B cell (primary cell): ENCODE measurements around the gene RIOK1. TPM values are rescaled to one million over a fixed set of nuclear protein-coding genes. Genes with fewer than 3 reads are reported as not detected.

Source experiments
- ATAC-seq: fragments of 200-7000 bp; cut with Tn5 transposase; one replicate; pipeline ENCODE4 v1.10.0; 2021; ENCODE audit warnings: low read depth, mild to moderate bottlenecking, moderate number of reproducible peaks, moderate library complexity
- CTCF ChIA-PET: fragments of 350-600 bp; sonication (Branson Sonifier 250); formaldehyde crosslinking; loops from one replicate; lab custom pipeline; 2021; ENCODE audit warnings: antibody characterized with exemption, inconsistent platforms; lab: Charles Lee
- POLR2A ChIA-PET: fragments of 350-600 bp; sonication (Branson Sonifier 250); formaldehyde crosslinking; loops from one replicate; lab custom pipeline; 2021; ENCODE audit warnings: antibody characterized with exemption; lab: Charles Lee
- DNase-seq: peaks from one replicate; pipeline ENCODE4 v3.0.0; 2013
- H2AFZ ChIP-seq: 2 replicates; pipeline ENCODE4 v1.6.1; 2012; ENCODE audit warnings: mild to moderate bottlenecking, low read depth, low read length; ENCODE audit not compliant: insufficient read depth, poor library complexity, severe bottlenecking
- H3K27ac ChIP-seq, 2 donors: 1 replicate in 1 of 2; 2 replicates in 1 of 2; pipeline ENCODE4 v1.5.1; 2012 to 2013; ENCODE audit warnings: low read length in 2 of 2, mild to moderate bottlenecking in 2 of 2, moderate library complexity in 1 of 2
- H3K27me3 ChIP-seq, 4 experiments: fragments of 200-600 bp in 1 of 4; sonication (generic) in 1 of 4; replicated peaks in 1 of 4; 1 replicate in 2 of 4; 2 replicates in 2 of 4; pipeline versions ENCODE4 v1.6.1 to v1.7.0; 2013 to 2016; ENCODE audit warnings: low read length in 3 of 4, mild to moderate bottlenecking in 2 of 4, mixed read lengths in 1 of 4, moderate library complexity in 1 of 4; ENCODE audit not compliant: insufficient read depth in 4 of 4, control insufficient read depth in 3 of 4; ENCODE audit errors: control extremely low read depth in 1 of 4
- H3K36me3 ChIP-seq, 2 experiments: replicated peaks in 1 of 2; 1 replicate in 1 of 2; 2 replicates in 1 of 2; pipeline versions ENCODE4 v1.6.1 to v1.7.1; 2013; ENCODE audit warnings: low read length in 1 of 2; ENCODE audit not compliant: insufficient read depth in 2 of 2, control insufficient read depth in 1 of 2; ENCODE audit errors: control extremely low read depth in 1 of 2, extremely low read depth in 1 of 2
- H3K4me1 ChIP-seq, 2 donors: fragments of 200-600 bp in 1 of 2; sonication (generic) in 1 of 2; 1 replicate in 1 of 2; 2 replicates in 1 of 2; pipeline versions ENCODE4 v1.5.1 to v1.6.1; 2013 to 2017; ENCODE audit warnings: low read length in 2 of 2; ENCODE audit not compliant: control insufficient read depth in 2 of 2, insufficient read depth in 2 of 2
- H3K4me2 ChIP-seq: replicated peaks from 2 replicates; pipeline ENCODE3; 2012; ENCODE audit warnings: mild to moderate bottlenecking, low read depth, low read length; ENCODE audit not compliant: poor library complexity, severe bottlenecking
- H3K4me3 ChIP-seq, 5 experiments: fragments of 200-600 bp in 1 of 5; sonication (generic) in 1 of 5; 1 replicate in 3 of 5; 2 replicates in 2 of 5; pipeline versions ENCODE4 v1.5.1 to v1.7.0; 2011 to 2016; ENCODE audit warnings: low read length in 4 of 5, mild to moderate bottlenecking in 4 of 5, low read depth in 2 of 5, control low read depth in 1 of 5, moderate library complexity in 1 of 5; ENCODE audit not compliant: insufficient read depth in 1 of 5; ENCODE audit errors: control extremely low read depth in 1 of 5, extremely low read depth in 1 of 5
- H3K79me2 ChIP-seq: fragments of 200-600 bp; sonication (generic); one replicate; pipeline ENCODE4 v1.6.0; 2016; ENCODE audit warnings: low read length; ENCODE audit not compliant: control insufficient read depth, insufficient read depth
- H3K9ac ChIP-seq: fragments of 200-600 bp; sonication (generic); 2 replicates; pipeline ENCODE4 v1.6.1; 2017; ENCODE audit warnings: mild to moderate bottlenecking, low read length, moderate library complexity
- H3K9me3 ChIP-seq, 3 donors: one replicate each; pipeline versions ENCODE4 v1.6.1 to v1.7.1; 2013; ENCODE audit warnings: low read length in 2 of 3; ENCODE audit not compliant: control insufficient read depth in 2 of 3, insufficient read depth in 1 of 3; ENCODE audit errors: control extremely low read depth in 1 of 3
- H4K20me1 ChIP-seq: 2 replicates; pipeline ENCODE4 v1.6.0; 2012; ENCODE audit warnings: mild to moderate bottlenecking, low read length; ENCODE audit not compliant: insufficient read depth, control insufficient read depth, poor library complexity, severe bottlenecking
- H3K27ac Mint-ChIP-seq: one replicate; pipeline ENCODE4 v1.8.0; 2021; ENCODE audit warnings: mixed read lengths
- H3K27me3 Mint-ChIP-seq: one replicate; pipeline ENCODE4 v1.8.0; 2021; ENCODE audit warnings: mixed read lengths
- H3K4me1 Mint-ChIP-seq: one replicate; pipeline ENCODE4 v1.8.0; 2021; ENCODE audit warnings: mixed read lengths
- H3K4me3 Mint-ChIP-seq: one replicate; pipeline ENCODE4 v1.8.0; 2021; ENCODE audit warnings: mixed read lengths
- H3K9me3 Mint-ChIP-seq: one replicate; pipeline ENCODE4 v1.8.0; 2022; ENCODE audit warnings: mixed read lengths; ENCODE audit not compliant: insufficient read depth
- CTCF ChIP-seq: fragments of 200-600 bp; IDR thresholded peaks from one replicate; pipeline ENCODE4 v1.8.0; 2022; ENCODE audit warnings: antibody characterized with exemption, mild to moderate bottlenecking
- EZH2 ChIP-seq: IDR thresholded peaks from 2 replicates; pipeline ENCODE4 v1.6.1; 2012; ENCODE audit warnings: borderline replicate concordance, low read depth, mild to moderate bottlenecking, moderate library complexity, low read length; ENCODE audit not compliant: insufficient read depth, poor library complexity, severe bottlenecking
- WGBS: methylation state at CpG from one replicate; pipeline ENCODE4 v1.1.5; 2013; ENCODE audit warnings: missing lambda C conversion rate; ENCODE audit not compliant: insufficient coverage; 5-methylcytosine and 5-hydroxymethylcytosine counted together
- intact Hi-C: fragments of 100-400 bp; cut with micrococcal nuclease; formaldehyde crosslinking; loops from one replicate; pipeline ENCODE4 v1.10.0; 2022
- polyA plus RNA-seq: library from polyadenylated mRNA; depleted of rRNA; stranded (reverse); fragments of >200 nt; gene quantifications from 2 replicates; pipeline ENCODE4 v1.2.3, GENCODE V29; 2012
- total RNA-seq, 2 donors: library from RNA; stranded (reverse); fragments of 120-200 nt in 1 of 2; gene quantifications; 1 replicate in 1 of 2; 2 replicates in 1 of 2; pipeline versions ENCODE4 v1.2.3 to v1.2.4, GENCODE V29; 2013 to 2022

RIOK1 gene
- total and polyA plus RNA-seq, 2 donors (not counting 1 experiment from before 2014, with no cell fraction given) = 13.9 to 25.9 TPM

- Histone ChIP-seq H2AFZ (no peak overlapping the region), H3K9ac (no peak overlapping the region), H3K79me2 (no peaks in the 10 kb centered on the region), H3K27me3 (no peaks in the 10 kb centered on the region), H3K4me3 (no peak overlapping the region), H3K4me1 (peaks cover 0 to 2% of the 10 kb centered on the region in 2 donors), H4K20me1 (no peaks in the 10 kb centered on the region), H3K9me3 (no peaks in the 10 kb centered on the region), H3K4me2 (no peak overlapping the region), H3K36me3 (no peaks in the 10 kb centered on the region), H3K27ac (no peak overlapping the region)
- no peaks in the 10 kb centered on the region for H3K9me3 Mint-ChIP-seq
- ATAC-seq = no peak
- POLR2A ChIA-PET = no interaction called here
- CTCF ChIA-PET = no interaction called here
- TF ChIP-seq EZH2 = no peak
- no peak for TF ChIP-seq CTCF
- WGBS = no CpG with 5 or more reads among the region's 4 CpGs
- peaks cover 6% of the 10 kb centered on the region for H3K27me3 Mint-ChIP-seq
- intact Hi-C loops = no loop called here
- H3K4me3 Mint-ChIP-seq = no peak overlapping the region
- H3K27ac Mint-ChIP-seq = no peak overlapping the region
- DNase-seq = no peak
- H3K4me1 Mint-ChIP-seq = peaks cover 3% of the 10 kb centered on the region
These were observed 10.9 kb upstream of the RIOK1 start for GRCh38 chr6:7378740-7379139.

DNA sequence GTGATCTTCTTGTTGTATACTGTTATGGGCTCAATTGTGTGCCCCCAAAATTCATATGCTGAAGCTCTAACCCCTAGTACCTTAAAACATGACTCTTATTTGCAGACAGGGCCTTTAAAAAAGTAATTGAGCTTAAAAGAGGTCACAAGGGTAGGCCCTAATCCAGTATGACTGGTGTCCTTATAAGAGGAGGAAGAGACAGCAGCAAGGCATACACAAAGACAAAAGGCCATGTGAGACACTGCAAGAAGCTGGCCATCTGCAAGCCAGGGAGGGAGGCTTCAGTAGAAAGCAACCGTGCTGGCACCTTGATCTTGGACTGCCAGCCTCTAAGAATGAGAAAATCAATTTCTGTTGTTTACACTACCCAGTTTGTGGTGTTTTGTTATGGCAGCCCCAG is 8.5 kb upstream of the RIOK1 start:
- Histone ChIP-seq H3K27me3 (no peaks in the 10 kb centered on the region), H3K9me3 (no peaks in the 10 kb centered on the region), H3K9ac (no peak overlapping the region), H4K20me1 (no peaks in the 10 kb centered on the region), H3K4me2 (no peak overlapping the region), H3K4me3 (no peak overlapping the region), H2AFZ (no peak overlapping the region), H3K4me1 (no peaks in the 10 kb centered on the region), H3K79me2 (no peaks in the 10 kb centered on the region), H3K27ac (no peak overlapping the region), H3K36me3 (no peaks in the 10 kb centered on the region)
- ChIA-PET CTCF (no interaction called here), POLR2A (no interaction called here)
- no peak for ATAC-seq
- no peak for TF ChIP-seq CTCF
- no peak for TF ChIP-seq EZH2
- no peaks in the 10 kb centered on the region for H3K9me3 Mint-ChIP-seq
- peaks cover 6% of the 10 kb centered on the region for H3K27me3 Mint-ChIP-seq
- H3K4me3 Mint-ChIP-seq = no peak overlapping the region
- no peak overlapping the region for H3K27ac Mint-ChIP-seq
- no CpG with 5 or more reads among the region's 1 CpG for WGBS
- intact Hi-C loops = no loop called here
- no peak for DNase-seq
- H3K4me1 Mint-ChIP-seq = no peaks in the 10 kb centered on the region
